Fibroblast of gingiva (primary cell): ENCODE data around the gene BATF.

Experiments used
- DNase-seq: peaks from one replicate; pipeline ENCODE4 v3.0.0-alpha.2; 2011; ENCODE audit warnings: low read depth

Gene BATF

GRCh38 chr14:75501080-75501479 is 21.2 kb upstream of the BATF start:
- no peak for DNase-seq

- no peak for DNase-seq
Observed at GRCh38 chr14:75504411-75504810, 17.9 kb upstream of the BATF start.

GRCh38 chr14:75506930-75507329 is 15.3 kb upstream of the BATF start:
- DNase-seq, result no peak

GRCh38 chr14:75510547-75510946 is 11.7 kb upstream of the BATF start:
- no peak for DNase-seq

GRCh38 chr14:75511201-75511600 is 11.1 kb upstream of the BATF start:
- DNase-seq, result no peak

GRCh38 chr14:75513911-75514672 is 8.2 kb upstream of the BATF start:
- no peak for DNase-seq

GRCh38 chr14:75514673-75515628 is 7.3 kb upstream of the BATF start:
- peak; percentile 46 for DNase-seq

- peak; percentile 57 for DNase-seq
Observed at GRCh38 chr14:75515629-75515996, 6.7 kb upstream of the BATF start.

- DNase-seq, result no peak
Observed at GRCh38 chr14:75518625-75519024, 3.6 kb upstream of the BATF start.

- DNase-seq, result no peak
Observed at GRCh38 chr14:75519394-75519793, 2.9 kb upstream of the BATF start.

GRCh38 chr14:75519826-75520728 is 2.2 kb upstream of the BATF start:
- peak; percentile 69 for DNase-seq

GRCh38 chr14:75520852-75521251 is 1.4 kb upstream of the BATF start:
- no peak for DNase-seq

- no peak for DNase-seq
Observed at GRCh38 chr14:75521415-75522199, 662 bp upstream of the BATF start.

- no peak for DNase-seq
Observed at GRCh38 chr14:75522983-75523318, 682 bp downstream of the BATF start.

- no peak for DNase-seq
Observed at GRCh38 chr14:75523771-75524171, 1.5 kb downstream of the BATF start.

- DNase-seq, result no peak
Observed at GRCh38 chr14:75525969-75526368, 3.7 kb downstream of the BATF start.

GRCh38 chr14:75527449-75528163 is 5.3 kb downstream of the BATF start:
- DNase-seq, result no peak

- no peak for DNase-seq
Observed at GRCh38 chr14:75531256-75531655, 9.0 kb downstream of the BATF start.

GRCh38 chr14:75531660-75532317 is 9.5 kb downstream of the BATF start:
- DNase-seq, result peak; percentile 53
